HG03521 (cell line): Measurements from ENCODE around the gene CYP2B6.
"Not testable (repeated sequence)": the region's sequence is repeated elsewhere in the genome, so short reads cannot be mapped to it uniquely, and the experiment has no call there.

ENCODE experiments used
- ATAC-seq: cut with Tn5 transposase; IDR thresholded peaks from one replicate; pipeline ENCODE4 v1.9.1; 2021; ENCODE audit warnings: mild to moderate bottlenecking, moderate library complexity; ENCODE audit not compliant: unreplicated experiment

The CYP2B6 gene

GRCh38 chr19:40990972-40991381, at the start of gene CYP2B6:
CYP2B6 (plus strand) TSS chr19:40991282; CDS start chr19:40991306, 24 bp downstream.
- no peak for ATAC-seq

- ATAC-seq, result no peak
Observed at GRCh38 chr19:40941481-40942219, 49.4 kb upstream of the CYP2B6 start.

DNA sequence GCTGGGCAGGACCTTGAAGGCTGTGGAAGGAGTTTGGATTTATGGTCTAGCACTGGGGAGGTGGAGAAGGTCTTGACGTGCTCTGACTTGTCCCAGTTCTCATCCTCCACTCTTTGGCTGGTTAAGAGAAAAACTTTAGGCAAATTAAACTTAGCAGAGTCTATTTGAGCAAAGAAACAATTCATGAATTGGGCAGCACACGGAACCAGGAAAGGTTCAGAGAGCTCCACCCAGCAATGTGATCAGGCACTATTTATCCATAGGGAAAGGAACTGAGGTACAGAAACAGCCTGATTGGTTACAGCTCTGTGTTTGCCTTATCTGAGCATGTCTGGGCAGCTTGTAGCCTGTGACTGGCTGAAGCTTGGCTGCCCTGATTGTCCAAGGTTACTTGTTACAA, 45.4 kb upstream of the CYP2B6 start:
- ATAC-seq, result no peak

- no peak for ATAC-seq
Observed at GRCh38 chr19:40947114-40947513, 44.0 kb upstream of the CYP2B6 start.

DNA sequence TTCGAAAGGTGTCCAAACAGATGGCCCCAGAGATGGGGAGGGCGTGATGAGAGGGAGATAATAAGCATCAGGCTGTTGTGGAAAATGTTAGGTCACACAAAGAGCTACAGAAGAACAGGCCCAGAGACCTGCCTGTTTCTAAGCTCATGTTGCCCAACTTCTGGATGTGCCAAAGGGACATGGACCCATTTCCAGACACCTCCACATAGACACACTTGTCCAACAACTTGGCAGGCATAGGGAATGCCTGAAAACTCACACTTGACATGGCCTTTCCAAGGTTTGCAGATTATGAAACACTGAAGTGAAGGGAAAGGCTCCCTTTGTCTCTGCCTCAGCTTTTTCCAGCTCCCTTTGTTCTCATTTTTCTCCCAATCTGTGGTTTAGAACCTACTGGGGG, 43.5 kb upstream of the CYP2B6 start:
- ATAC-seq, result no peak

DNA sequence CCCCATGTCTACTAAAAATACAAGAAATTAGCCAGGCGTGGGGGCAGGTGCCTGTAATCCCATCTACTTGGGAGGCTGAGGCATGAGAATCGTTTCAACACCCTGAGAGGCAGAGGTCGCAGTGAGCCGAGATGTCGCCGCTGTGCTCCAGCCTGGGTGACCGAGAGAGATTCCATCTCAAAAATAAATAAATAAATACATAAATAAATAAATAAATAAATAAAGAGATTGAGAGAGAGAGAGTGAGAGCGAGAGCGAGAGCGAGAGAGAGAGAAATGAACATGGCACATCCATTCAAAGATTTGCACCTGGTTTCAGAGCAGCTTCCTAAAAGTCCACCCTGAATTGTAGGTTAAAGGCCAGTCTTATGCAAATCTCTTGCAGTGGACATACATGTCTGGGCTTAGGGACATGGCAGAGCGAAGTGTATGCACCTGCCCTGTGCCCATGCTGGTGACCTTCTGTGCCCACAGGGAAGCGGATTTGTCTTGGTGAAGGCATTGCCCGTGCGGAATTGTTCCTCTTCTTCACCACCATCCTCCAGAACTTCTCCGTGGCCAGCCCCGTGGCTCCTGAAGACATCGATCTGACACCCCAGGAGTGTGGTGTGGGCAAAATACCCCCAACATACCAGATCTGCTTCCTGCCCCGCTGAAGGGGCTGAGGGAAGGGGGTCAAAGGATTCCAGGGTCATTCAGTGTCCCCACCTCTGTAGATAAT, 42.3 kb upstream of the CYP2B6 start:
- no peak for ATAC-seq

GRCh38 chr19:40954573-40954972, 36.5 kb upstream of the CYP2B6 start:
- ATAC-seq, result no peak

GRCh38 chr19:40959338-40959737, 31.7 kb upstream of the CYP2B6 start:
- ATAC-seq, result no peak

DNA sequence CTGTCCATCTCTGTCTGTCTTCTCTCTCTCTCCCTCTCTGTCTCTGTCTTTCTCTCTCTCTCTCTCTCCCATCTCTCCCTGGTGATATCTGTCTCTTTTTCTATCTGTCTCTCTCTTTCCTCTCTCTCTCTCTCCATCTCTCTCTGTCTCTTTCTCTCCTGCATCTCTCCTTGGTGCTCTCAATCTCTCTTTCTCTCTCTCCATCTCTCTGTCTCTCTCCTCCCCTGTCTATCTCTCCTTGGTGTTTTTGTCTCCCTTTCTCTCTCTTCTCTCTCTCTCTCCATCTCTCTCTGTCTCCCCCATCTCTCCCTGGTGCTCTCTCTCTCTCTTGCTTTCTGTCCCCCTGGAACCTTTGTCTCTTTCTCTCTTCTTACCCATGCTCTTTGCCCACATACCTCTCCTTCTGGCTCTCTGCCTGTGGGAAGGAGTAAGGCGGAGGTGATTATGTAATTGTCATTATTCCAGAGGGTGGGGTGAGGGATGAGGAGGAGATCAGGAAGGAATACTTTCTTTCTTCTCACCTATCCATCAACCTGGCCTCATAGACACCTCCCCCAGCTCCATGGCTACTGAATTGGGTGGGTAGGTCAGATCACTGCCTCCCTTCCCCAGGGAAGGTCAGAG, 30.9 kb upstream of the CYP2B6 start:
- no peak for ATAC-seq

DNA sequence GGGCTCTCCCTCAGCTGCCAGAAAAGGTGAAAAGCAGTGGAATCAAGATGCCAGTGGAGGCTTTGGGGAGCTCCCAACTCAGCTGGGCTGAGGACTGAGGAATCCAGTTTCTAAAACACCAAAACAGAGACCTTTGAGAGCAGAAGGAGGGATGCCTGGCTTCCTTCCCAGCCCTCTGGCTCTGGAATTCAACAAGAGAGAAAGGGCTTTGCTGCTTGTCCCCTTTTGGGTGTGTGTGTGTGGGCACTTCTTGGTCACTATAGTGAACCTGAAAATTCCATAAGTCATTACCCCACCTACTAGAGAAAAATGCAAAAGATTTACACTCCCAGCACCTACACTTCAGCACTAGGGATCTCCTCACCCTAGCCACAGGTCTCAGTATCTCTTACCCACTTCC, 30.3 kb upstream of the CYP2B6 start:
- ATAC-seq, result no peak

DNA sequence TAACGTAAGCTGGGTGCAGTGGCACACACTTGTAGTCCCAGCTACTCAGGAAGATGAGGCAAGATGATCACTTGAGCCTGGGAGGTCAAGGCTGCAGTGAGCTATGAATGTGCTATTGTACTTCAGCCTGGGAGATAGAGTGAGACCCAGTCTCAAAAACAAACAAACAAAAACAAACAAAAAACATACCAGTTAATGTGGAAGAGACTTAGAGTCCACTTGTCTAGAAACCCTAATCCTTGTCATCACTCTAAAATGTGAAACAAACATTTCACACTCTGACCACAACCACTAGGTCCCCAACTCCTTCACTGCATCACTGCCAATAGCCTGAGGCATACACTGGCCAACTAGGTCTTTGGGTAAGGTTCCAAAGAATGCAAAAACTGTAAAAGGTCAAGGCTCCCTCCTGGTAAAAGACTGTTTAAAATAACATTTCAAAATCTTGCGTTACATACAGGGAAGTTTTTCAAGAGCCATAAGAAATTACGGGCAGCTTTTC, 28.6 kb upstream of the CYP2B6 start:
- no peak for ATAC-seq

DNA sequence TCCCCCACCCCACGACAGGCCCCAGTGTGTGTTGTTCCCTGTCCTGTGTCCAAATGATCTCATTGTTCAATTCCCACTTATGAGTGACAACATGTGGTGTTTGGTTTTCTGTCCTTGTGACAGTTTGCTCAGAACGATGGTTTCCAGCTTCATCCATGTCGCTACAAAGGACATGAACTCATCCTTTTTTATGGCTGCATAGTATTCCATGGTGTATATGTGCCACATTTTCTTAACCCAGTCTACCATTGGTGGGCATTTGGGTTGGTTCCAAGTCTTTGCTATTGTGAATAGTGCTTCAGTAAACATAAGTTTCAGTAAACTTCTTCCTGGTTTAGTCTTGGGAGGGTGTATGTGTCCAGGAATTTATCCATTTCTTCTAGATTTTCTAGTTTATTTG, 26.7 kb upstream of the CYP2B6 start:
- ATAC-seq, result not testable (repeated sequence)

- ATAC-seq, result not testable (repeated sequence)
Observed at GRCh38 chr19:40965351-40965750, 25.7 kb upstream of the CYP2B6 start.

DNA sequence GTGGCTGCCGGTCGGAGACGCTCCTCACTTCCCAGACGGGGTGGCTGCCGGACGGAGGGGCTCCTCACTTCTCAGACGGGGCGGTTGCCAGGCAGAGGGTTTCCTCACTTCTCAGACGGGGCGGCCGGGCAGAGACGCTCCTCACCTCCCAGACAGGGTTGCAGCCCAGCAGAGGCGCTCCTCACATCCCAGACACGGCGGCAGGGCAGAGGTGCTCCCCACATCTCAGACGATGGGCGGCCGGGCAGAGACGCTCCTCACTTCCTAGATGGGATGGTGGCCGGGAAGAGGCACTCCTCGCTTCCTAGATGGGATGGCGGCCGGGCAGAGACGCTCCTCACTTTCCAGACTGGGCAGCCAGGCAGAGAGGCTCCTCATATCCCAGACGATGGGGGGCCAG, 24.5 kb upstream of the CYP2B6 start:
- ATAC-seq, result not testable (repeated sequence)

DNA sequence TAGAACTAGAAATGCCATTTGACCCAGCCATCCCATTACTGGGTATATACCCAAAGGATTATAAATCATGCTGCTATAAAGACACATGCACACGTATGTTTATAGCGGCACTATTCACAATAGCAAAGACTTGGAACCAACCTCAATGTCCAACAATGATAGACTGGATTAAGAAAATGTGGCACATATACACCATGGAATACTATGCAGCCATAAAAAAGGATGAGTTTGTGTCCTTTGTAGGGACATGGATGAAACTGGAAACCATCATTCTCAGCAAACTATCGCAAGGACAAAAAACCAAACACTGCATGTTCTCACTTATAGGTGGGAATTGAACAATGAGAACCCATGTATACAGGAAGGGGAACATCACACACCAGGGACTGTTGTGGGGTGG, 23.0 kb upstream of the CYP2B6 start:
- ATAC-seq, result not testable (repeated sequence)

DNA sequence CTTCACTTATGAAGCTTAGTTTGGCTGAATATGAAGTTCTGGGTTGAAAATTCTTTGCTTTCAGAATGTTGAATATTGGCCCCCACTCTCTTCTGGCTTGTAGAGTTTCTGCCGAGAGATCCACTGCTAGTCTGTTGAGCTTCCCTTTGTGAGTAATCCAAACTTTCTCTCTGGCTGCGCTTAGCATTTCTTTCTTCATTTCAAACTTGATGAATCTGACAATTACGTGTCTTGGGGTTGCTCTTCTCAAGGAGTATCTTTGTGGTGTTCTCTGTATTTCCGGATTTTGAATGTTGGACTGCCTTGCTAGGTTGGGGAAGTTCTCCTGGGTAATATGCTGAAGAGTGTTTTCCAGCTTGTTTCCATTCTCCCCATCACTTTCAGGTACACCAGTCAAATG, 21.4 kb upstream of the CYP2B6 start:
- not testable (repeated sequence) for ATAC-seq

GRCh38 chr19:40970396-40971345, 20.4 kb upstream of the CYP2B6 start:
- ATAC-seq, result not testable (repeated sequence)

- ATAC-seq, result no peak
Observed at GRCh38 chr19:40974633-40975037, 16.4 kb upstream of the CYP2B6 start.

DNA sequence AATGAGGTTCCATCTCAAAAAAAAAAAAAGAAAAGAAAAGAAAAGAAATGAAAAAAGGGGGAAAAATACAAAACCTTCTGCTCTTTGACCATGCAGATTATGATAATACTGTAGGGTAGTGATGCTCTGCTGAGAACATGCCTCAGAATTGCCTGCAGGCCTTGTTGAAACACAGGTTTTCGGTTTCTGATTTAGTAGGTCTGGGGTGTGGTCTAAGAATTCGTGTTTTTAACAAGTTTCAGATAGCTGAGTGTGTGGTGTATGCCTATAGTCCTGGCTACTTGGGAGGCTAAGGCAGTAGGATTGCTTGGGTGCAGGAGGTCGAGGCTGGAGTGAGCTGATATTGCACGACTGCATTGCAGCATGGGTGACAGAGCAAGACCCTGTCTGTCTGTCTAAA, 14.9 kb upstream of the CYP2B6 start:
- ATAC-seq, result no peak

DNA sequence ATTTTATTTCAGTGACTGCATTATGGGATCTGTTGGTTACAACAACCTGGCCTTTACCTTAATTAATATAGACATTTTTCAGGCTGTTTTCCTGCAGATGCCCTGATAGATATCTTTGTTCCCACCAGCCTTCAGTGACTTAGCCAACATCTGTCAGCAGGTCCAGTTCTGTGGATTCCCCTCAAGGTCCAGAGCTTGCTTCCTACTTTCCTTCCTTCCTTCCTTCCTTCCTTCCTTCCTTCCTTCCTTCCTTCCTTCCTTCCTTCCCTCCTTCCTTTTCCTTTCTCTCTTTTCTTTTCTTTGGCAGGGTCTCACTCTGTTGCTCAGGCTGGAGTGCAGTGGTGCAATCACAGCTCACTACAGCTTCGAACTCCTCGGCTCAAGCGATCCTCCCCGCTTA, 14.4 kb upstream of the CYP2B6 start:
- ATAC-seq, result no peak

GRCh38 chr19:40979759-40980158, 11.3 kb upstream of the CYP2B6 start:
- ATAC-seq, result not testable (repeated sequence)
